RWPE1 (cell line): Measurements from ENCODE around the gene CDK14.

Experiments used
- CTCF ChIA-PET: fragments of 350-600 bp; sonication (Branson Sonifier 250); formaldehyde crosslinking; extraction: SDS; loops from one replicate; lab custom pipeline; 2021; lab: Yijun Ruan, JAX
- POLR2A ChIA-PET: fragments of 400-600 bp; formaldehyde crosslinking; extraction: SDS; loops from one replicate; lab custom pipeline; 2020; ENCODE audit warnings: antibody characterized with exemption; ENCODE audit not compliant: low non-redundant PET; lab: Yijun Ruan, JAX
- DNase-seq: peaks from one replicate; pipeline ENCODE4 v3.0.0; 2012; ENCODE audit warnings: low spot score
- H3K27ac ChIP-seq: fragments of 450-650 bp; 2 replicates; pipeline ENCODE4 v1.5.1; 2017
- CTCF ChIP-seq: fragments of 450-650 bp; conservative IDR thresholded peaks from 2 replicates; pipeline ENCODE4 v1.5.1; 2017; ENCODE audit warnings: low read depth, mild to moderate bottlenecking

Gene CDK14

DNA sequence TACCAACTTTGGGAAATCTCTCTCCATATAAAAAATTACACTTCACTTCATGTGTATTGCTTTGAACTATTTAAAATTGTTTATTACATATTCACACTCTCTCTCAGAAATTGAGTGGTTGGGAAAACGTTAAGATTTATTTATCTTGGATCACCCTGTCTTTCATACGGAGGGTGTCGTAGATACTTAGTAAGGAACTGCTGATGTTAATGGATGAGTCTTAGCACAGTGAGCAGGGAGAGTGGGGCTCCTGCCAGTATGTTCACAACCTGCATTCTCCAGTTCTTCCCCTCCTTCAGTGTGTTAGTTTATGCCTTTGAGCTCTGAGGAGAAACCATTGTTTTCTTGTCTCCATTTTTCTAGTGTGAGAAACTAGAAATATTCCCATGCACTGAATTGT lies 67.1 kb downstream of the CDK14 start:
- POLR2A ChIA-PET, result no interaction called here
- CTCF ChIA-PET, result no interaction called here
- TF ChIP-seq CTCF, result no peak
- no peak for DNase-seq
- H3K27ac ChIP-seq, result no peak overlapping the region

- POLR2A ChIA-PET, result no interaction called here
These were observed 70.1 kb downstream of the CDK14 start for GRCh38 chr7:90666186-90666585.

DNA sequence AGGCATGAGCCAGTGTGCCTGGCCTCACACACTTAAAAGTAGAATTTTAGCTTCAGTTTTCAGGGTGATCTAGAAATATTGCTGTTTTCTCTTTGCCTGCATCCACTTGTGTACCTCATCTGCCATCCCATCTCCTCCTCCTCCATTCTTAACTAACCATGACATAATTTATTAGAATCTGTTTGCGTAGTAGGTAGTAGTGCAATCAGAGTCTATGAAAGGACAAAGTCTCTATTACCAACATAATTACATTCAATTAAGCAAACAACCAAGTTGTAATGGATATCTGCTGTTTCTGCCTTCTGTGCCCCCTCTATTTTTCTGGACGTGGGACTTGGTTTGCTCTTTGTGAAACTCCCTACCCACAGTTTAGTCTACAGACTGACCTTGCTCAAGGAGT lies 72.9 kb downstream of the CDK14 start:
- H3K27ac ChIP-seq, result no peak overlapping the region
- TF ChIP-seq CTCF, result no peak
- POLR2A ChIA-PET, result no interaction called here
- CTCF ChIA-PET, result interaction anchor here (0.7 kb wide), 1 partner anchor 128 kb away, joined by 4 read pairs; no protein-coding TSS in a partner anchor
- DNase-seq, result no peak

More at GRCh38 chr7:90666186-90666585, 70.1 kb downstream of the CDK14 start:
- DNase-seq, result no peak
- CTCF ChIA-PET, result no interaction called here
- no peak overlapping the region for H3K27ac ChIP-seq
- TF ChIP-seq CTCF, result no peak

DNA sequence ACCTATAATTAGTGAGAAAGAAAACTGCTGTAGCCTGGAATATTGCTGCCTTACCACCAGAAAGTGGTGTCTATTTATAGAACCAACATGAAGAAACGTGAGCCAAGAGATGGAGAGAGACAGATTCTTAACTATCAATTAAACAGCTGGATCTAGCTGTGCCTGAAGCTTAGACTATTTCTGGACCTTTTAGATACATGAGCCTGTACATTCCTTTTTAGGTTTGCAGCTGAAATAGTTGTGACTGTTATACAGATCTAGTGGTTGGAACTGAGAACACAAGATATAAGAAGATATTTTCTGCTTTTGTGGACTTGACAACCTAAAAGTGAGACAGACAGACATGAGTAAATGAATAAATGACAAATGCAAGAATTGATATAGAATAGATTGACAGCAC lies 73.4 kb downstream of the CDK14 start:
- ChIA-PET CTCF (no interaction called here), POLR2A (no interaction called here)
- DNase-seq, result no peak
- TF ChIP-seq CTCF, result no peak
- H3K27ac ChIP-seq, result no peak overlapping the region

- no peak for DNase-seq
- TF ChIP-seq CTCF, result no peak
- ChIA-PET POLR2A (no interaction called here), CTCF (interaction anchor here (0.6 kb wide), 1 partner anchor 36 kb away, joined by 3 read pairs; no protein-coding TSS in a partner anchor)
- H3K27ac ChIP-seq, result no peak overlapping the region
These were observed 75.5 kb downstream of the CDK14 start for GRCh38 chr7:90671571-90671970.

DNA sequence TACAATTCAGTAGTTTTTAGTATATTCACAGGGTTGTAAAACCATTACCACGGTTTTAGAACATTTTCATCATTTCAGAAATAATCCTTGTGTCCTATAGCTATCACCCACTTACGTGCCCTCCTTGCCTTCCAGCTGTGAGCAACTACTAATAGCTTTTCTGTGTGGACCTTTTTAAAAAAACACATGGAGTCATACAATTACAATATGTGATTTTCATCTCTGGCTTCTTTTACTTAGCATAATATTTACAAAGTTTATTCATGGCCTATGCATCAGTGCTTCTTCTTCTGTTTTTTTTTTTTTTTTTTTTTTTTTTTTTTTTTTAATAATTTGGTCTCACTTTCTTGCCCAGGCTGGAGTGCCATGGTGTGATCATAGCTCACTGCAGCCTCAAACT lies 76.1 kb downstream of the CDK14 start:
- DNase-seq, result no peak
- POLR2A ChIA-PET, result no interaction called here
- CTCF ChIA-PET, result interaction anchor here (0.6 kb wide), 2 partner anchors 36 to 412 kb away, joined by 3 read pairs; no protein-coding TSS in a partner anchor
- no peak for TF ChIP-seq CTCF
- H3K27ac ChIP-seq, result no peak overlapping the region
